HepG2 (cell line): ENCODE results near the gene DUOXA2. TPM values are rescaled to one million over a fixed set of nuclear protein-coding genes. Genes with fewer than 3 reads are reported as not detected.
"Not testable (repeated sequence)": the region's sequence is repeated elsewhere in the genome, so short reads cannot be mapped to it uniquely, and the experiment has no call there.

Experiments used
- ATAC-seq: fragments of 200-7000 bp; cut with Tn5 transposase; 3 replicates; pipeline ENCODE4 v1.9.1; 2020; ENCODE audit warnings: mild to moderate bottlenecking, moderate library complexity
- BruUV-seq: library from RNA; stranded (reverse); fragments of 400-500 nt; replicated peaks from 2 replicates; lab custom pipeline; 2021; lab: Mats Ljungman, UMichigan
- CTCF ChIA-PET: fragments of 300-600 bp; formaldehyde crosslinking; extraction: SDS; loops from one replicate; lab custom pipeline; 2021; ENCODE audit warnings: low total read pairs, inconsistent platforms, low intra/inter-chr PET ratio; lab: Yijun Ruan, JAX
- POLR2A ChIA-PET: fragments of 350-600 bp; sonication (Branson Sonifier 250); formaldehyde crosslinking; loops from one replicate; lab custom pipeline; 2020; ENCODE audit warnings: antibody characterized with exemption, inconsistent platforms; lab: Yijun Ruan, JAX
- DNase-seq: peaks from one replicate; pipeline ENCODE4 v3.0.0-alpha.2; 2015; ENCODE audit warnings: low spot score
- FAIRE-seq: peaks from 3 replicates; lab custom pipeline; 2011; peaks lifted over from hg19 to GRCh38; lab: Jason Lieb, UNC
- H2AFZ ChIP-seq: one replicate; pipeline ENCODE4 v1.6.1; 2011; ENCODE audit warnings: low read length, inconsistent platforms
- H3K27ac ChIP-seq: fragments of 300-600 bp; 3 replicates; pipeline ENCODE4 v1.8.0; 2011; ENCODE audit warnings: mixed run types, mild to moderate bottlenecking, mixed read lengths, low read length, inconsistent platforms; ENCODE audit not compliant: insufficient read depth; ENCODE audit errors: extremely low read length
- H3K27me3 ChIP-seq, 2 experiments: fragments of 200-600 bp in 1 of 2; 2 replicates in 1 of 2; 3 replicates in 1 of 2; pipeline versions ENCODE4 v1.6.0 to v1.8.0; 2011; ENCODE audit warnings: low read length in 2 of 2, mild to moderate bottlenecking in 2 of 2, moderate library complexity in 2 of 2, inconsistent platforms in 1 of 2; ENCODE audit not compliant: insufficient read depth in 2 of 2, control insufficient read depth in 1 of 2
- H3K36me3 ChIP-seq, 2 experiments: fragments of 200-600 bp in 1 of 2; replicated peaks in 1 of 2; 2 replicates in 1 of 2; 3 replicates in 1 of 2; pipeline versions ENCODE4 v1.5.1 to v1.8.0; 2011; ENCODE audit warnings: low read length in 2 of 2, inconsistent platforms in 1 of 2; ENCODE audit not compliant: insufficient read depth in 2 of 2, control insufficient read depth in 1 of 2
- H3K4me1 ChIP-seq: 2 replicates; pipeline ENCODE4 v1.5.1; 2012; ENCODE audit warnings: low read length, inconsistent platforms; ENCODE audit not compliant: insufficient read depth
- H3K4me2 ChIP-seq: 2 replicates; pipeline ENCODE4 v1.6.0; 2011; ENCODE audit warnings: low read depth, low read length, inconsistent platforms
- H3K4me3 ChIP-seq, 3 experiments: fragments of 200-600 bp in 1 of 3; sonication (generic), shearing (Covaris generic) in 1 of 3; replicated peaks in 1 of 3; 2 replicates each; pipeline ENCODE4 v1.5.1; 2011 to 2016; ENCODE audit warnings: low read length in 3 of 3, inconsistent platforms in 2 of 3, low read depth in 2 of 3, mild to moderate bottlenecking in 2 of 3, control low read depth in 1 of 3, mixed read lengths in 1 of 3; ENCODE audit not compliant: insufficient read depth in 1 of 3
- H3K79me2 ChIP-seq: one replicate; pipeline ENCODE4 v1.6.1; 2011; ENCODE audit warnings: low read length, inconsistent platforms; ENCODE audit not compliant: insufficient read depth
- H3K9ac ChIP-seq: 2 replicates; pipeline ENCODE4 v1.6.0; 2011; ENCODE audit warnings: mild to moderate bottlenecking, low read depth, low read length, inconsistent platforms; ENCODE audit not compliant: insufficient read depth
- H3K9me3 ChIP-seq: 2 replicates; pipeline ENCODE4 v1.5.1; 2012; ENCODE audit warnings: mild to moderate bottlenecking, low read length
- H4K20me1 ChIP-seq: 2 replicates; pipeline ENCODE4 v1.6.0; 2011; ENCODE audit warnings: inconsistent platforms, mild to moderate bottlenecking, low read length, moderate library complexity; ENCODE audit not compliant: insufficient read depth
- ARID5B ChIP-seq: IDR thresholded peaks from 2 replicates; pipeline ENCODE4 v1.4.0; 2020; ENCODE audit warnings: mild to moderate bottlenecking, missing genetic modification reagents
- CCAR2 ChIP-seq: fragments of 200-400 bp; formaldehyde crosslinking; optimal IDR thresholded peaks from 2 replicates; pipeline ENCODE3; 2018; ENCODE audit warnings: low read depth, mild to moderate bottlenecking, low read length, moderate library complexity
- FOXP1 ChIP-seq, 2 experiments: fragments of 450-650 bp in 1 of 2; IDR thresholded peaks; 2 replicates each; pipeline ENCODE4 v1.6.1; 2017 to 2018; ENCODE audit warnings: antibody characterized with exemption in 1 of 2
- JUNB ChIP-seq: sonication (generic); formaldehyde crosslinking; IDR thresholded peaks from 2 replicates; pipeline ENCODE4 v1.8.0; 2022; ENCODE audit warnings: missing genetic modification reagents, mild to moderate bottlenecking, borderline replicate concordance
- TEAD2 ChIP-seq: sonication (generic); formaldehyde crosslinking; IDR thresholded peaks from 2 replicates; pipeline ENCODE4 v1.9.0; 2021; ENCODE audit warnings: missing genetic modification reagents
- THYN1 ChIP-seq: sonication (generic); formaldehyde crosslinking; IDR thresholded peaks from 2 replicates; pipeline ENCODE4 v1.8.1; 2023; ENCODE audit warnings: low read depth, mild to moderate bottlenecking, moderate library complexity, missing genetic modification reagents, borderline replicate concordance
- ZBTB49 ChIP-seq: sonication (generic); formaldehyde crosslinking; IDR thresholded peaks from 2 replicates; pipeline ENCODE4 v1.4.0; 2020; ENCODE audit warnings: missing genetic modification reagents, borderline replicate concordance
- WGBS: methylation state at CpG from one replicate; pipeline ENCODE4 v1.1.6; 2017; ENCODE audit warnings: low lambda C conversion rate; 5-methylcytosine and 5-hydroxymethylcytosine counted together
- in situ Hi-C: cut with HindIII; loops from 2 replicates; pipeline ENCODE4 v1.10.0; 2017; ENCODE audit warnings: low pct_unique_long_range_greater_than_20kb; ENCODE audit not compliant: extremely low pct_ligation_motif_present
- intact Hi-C: fragments of 100-400 bp; cut with micrococcal nuclease; formaldehyde crosslinking; loops from one replicate; pipeline ENCODE4 v1.10.0; 2022; ENCODE audit not compliant: unreplicated experiment
- polyA plus RNA-seq, 8 experiments: library from polyadenylated mRNA; depleted of rRNA in 3 of 8; stranded (reverse) in 7 of 8; unstranded in 1 of 8; fragments of >200 nt; fragmentation: Illumina TruSeq in 4 of 8; extraction: Trizol in 4 of 8; gene quantifications; 2 replicates each; pipeline versions ENCODE4 v1.2.1 to v1.2.3, GENCODE V29; 2011 to 2016; ENCODE audit warnings: low read depth in 4 of 8, missing spikeins in 1 of 8, mixed read lengths in 1 of 8; ENCODE audit not compliant: insufficient read depth in 1 of 8
- total RNA-seq, 5 experiments: library from RNA; depleted of rRNA; stranded (reverse); fragments of >200 nt; fragmentation: Illumina TruSeq; extraction: Trizol; gene quantifications; 2 replicates each; pipeline ENCODE4 v1.2.3, GENCODE V29; 2016; ENCODE audit warnings: low read depth in 1 of 5

Gene DUOXA2
- total and polyA plus RNA-seq, 2 of the 13 experiments (the other 11 are each of a cell fraction or from before 2014, with no cell fraction given): 0.32 TPM; not detected in 1

- Histone ChIP-seq H3K79me2 (no peaks in the 10 kb centered on the region), H3K4me3 (no peak overlapping the region), H4K20me1 (no peaks in the 10 kb centered on the region), H3K4me1 (peaks cover 25% of the 10 kb centered on the region), H3K9ac (no peak overlapping the region), H2AFZ (no peak overlapping the region), H3K36me3 (no peaks in the 10 kb centered on the region), H3K9me3 (no peaks in the 10 kb centered on the region), H3K4me2 (no peak overlapping the region), H3K27ac (no peak overlapping the region), H3K27me3 (peaks cover 4 to 18% of the 10 kb centered on the region in 2 experiments; a peak in 4 of 5 replicates)
- BruUV-seq: no TSS peak
- in situ Hi-C loops (no loop called here), intact Hi-C loops (no loop called here)
- FAIRE-seq (no peak), DNase-seq (no peak), ATAC-seq (no peak)
- 76% methylated on average over 35 of the region's 57 CpGs for WGBS
- TF ChIP-seq JUNB (CRISPR knock-in tag): no peak
- TF ChIP-seq ARID5B (CRISPR knock-in tag): no peak
- TF ChIP-seq THYN1 (CRISPR knock-in tag): no peak
- no peak for TF ChIP-seq CCAR2
- no peak for TF ChIP-seq ZBTB49 (CRISPR knock-in tag)
- no peak for TF ChIP-seq TEAD2 (CRISPR knock-in tag)
- no peak for TF ChIP-seq FOXP1 (IDR thresholded peaks at IDR 0.05)
- TF ChIP-seq FOXP1 (CRISPR knock-in tag; IDR thresholded peaks at IDR 0.05): no peak
- POLR2A ChIA-PET: no interaction called here
- CTCF ChIA-PET: no interaction called here
Observed at GRCh38 chr15:45134682-45135604, 20.8 kb downstream of the DUOXA2 start.

GRCh38 chr15:45135705-45136377, 21.7 kb downstream of the DUOXA2 start:
- H3K9ac ChIP-seq, POLR2A ChIA-PET, ATAC-seq, H4K20me1 ChIP-seq, in situ Hi-C loops, FAIRE-seq, H3K9me3 ChIP-seq, H3K27ac ChIP-seq, DNase-seq, BruUV-seq, H3K36me3 ChIP-seq, H3K79me2 ChIP-seq, H3K4me2 ChIP-seq, intact Hi-C loops, H3K4me3 ChIP-seq, H2AFZ ChIP-seq: not testable (repeated sequence)
- peaks cover 18% of the 10 kb centered on the region for H3K4me1 ChIP-seq
- peaks cover 4 to 18% of the 10 kb centered on the region in 2 experiments; a peak in 4 of 5 replicates for H3K27me3 ChIP-seq
- CTCF ChIA-PET: interaction anchor here (1.6 to 1.8 kb wide), 2 partner anchors 10 to 17 kb away, joined by 5 to 7 read pairs; no protein-coding TSS in a partner anchor
- WGBS: 50% methylated on average over 5 of the region's 37 CpGs
